DMS79 treated with DMSO at 0.1 percent for 48 hours (cell line): Measurements from ENCODE around the gene XRN2.

Experiments
- DNase-seq: peaks from one replicate; lab custom pipeline; 2025; lab: John Stamatoyannopoulos, UW

XRN2 gene

DNA sequence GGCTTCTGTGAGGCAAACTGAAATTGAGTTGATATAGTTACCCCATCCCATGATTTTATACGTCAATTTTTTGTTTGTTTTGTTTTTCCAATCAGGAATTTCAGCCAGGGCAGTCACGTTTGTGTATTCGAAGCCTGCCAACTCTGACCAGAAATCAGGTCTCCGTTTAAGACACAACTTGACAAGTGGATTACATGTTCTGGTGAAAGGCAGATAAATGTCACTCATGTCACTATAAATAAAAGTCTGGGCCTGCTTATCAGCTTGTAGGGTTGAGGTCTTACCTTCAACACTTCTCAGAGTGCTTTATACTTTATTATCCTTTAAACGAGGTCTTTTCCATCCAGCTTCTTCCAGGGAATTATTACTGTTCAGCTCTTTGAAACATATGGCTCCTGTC, 8.4 kb upstream of the XRN2 start:
- DNase-seq: no peak

DNA sequence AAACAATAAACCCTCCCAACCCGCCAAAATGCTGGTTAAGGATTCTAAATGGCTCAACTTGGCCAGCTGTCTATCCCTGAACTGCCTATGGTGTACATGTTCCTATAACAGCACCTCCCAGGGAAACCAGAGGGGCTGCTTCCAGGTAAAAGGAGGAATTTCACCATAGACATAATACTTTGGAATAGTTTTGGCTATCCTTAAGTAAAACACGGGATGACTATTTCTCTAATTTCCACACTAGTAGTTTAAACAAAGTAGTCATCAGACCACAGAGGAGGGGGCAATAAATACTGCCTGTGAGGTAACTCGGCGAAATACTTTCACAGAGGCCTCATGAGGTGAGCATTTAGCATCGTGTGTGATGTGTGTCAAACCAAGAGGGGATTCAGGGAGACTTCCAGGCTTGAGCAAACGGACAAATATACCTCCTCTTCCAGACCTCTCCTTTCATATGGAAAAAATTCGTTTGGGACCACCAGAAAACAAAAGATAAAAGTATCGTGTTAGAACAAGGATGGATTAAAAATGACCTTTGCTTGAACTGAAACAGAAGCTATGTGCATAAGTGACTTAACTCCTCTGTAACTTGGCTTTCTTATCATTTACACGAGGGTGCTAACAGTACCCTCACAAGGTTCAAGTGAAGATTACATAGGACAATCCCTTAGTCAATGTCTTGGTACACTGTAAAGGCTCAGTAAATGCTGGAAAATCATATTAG, 1.0 kb upstream of the XRN2 start:
- DNase-seq: no peak

DNA sequence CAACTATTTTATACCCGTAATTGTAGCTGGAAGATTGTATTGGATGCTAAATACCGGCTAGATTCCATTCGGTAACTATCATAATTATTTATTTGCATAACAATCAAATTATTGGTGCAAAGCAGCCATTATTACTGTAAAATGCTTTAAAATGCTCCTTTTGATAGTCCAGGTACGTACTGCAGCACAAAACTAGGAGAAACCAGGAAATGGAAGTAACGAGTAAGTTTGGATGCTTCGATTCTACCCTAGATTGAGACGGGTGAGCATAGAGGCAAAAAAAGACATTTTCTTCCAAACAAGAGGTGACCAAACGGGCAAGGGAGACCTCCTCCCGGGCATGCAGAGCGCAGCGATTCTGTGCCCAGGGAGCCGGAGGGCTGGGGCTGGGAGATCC, 469 bp upstream of the XRN2 start:
- DNase-seq: peak; percentile 28

DNA sequence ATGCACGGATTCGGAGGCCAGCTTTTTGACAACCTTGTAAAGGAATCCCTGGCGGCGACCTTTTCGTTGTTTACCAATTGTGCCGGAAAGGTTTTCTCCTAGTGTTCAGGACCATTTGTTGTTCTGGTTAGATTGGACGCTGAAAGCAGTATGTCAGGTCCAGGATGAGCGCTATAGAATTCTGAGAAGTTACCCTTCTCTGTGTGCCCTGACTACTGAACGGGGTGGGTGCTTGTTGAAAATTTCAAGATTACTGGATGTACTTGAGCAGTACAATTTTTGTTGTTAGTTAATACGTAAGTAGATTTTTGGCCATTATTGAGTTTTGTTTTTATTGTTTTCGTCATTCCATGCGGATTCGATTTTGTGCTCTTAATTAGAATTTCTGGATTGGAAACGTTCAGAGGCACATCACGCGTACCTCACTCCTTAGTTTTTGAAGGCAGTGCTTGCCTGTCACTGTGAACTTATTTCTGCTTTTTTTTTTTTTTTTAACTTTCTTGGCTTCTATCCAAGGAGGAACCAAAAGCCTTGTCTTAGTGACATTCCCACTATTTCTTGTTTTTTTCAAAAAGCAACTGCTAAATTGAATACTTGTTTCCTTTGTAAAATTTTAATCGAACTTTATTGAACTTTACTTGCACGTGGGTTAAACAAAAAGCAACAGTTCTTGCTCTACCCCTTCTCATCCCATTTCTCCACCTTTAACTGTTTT, 898 bp downstream of the XRN2 start:
- no peak for DNase-seq

DNA sequence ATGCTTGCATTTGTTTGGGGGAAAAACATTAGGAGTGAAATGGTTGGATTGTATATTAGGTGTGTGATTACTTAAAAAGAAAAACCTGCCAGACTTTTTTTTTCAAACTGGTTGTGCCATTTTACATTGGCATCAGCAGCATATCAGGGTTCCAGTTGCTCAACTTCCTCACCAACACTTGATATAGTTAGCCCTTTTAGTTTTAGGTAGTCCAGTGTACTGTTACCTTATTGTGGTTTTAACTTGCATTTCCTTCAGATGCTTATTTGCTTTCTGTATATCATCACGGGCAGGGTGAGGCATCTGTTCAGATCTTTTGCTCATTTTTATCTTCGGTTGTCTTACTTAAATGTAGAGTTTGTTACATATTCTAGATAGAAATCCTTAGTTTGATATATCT, 5.2 kb downstream of the XRN2 start:
- no peak for DNase-seq

DNA sequence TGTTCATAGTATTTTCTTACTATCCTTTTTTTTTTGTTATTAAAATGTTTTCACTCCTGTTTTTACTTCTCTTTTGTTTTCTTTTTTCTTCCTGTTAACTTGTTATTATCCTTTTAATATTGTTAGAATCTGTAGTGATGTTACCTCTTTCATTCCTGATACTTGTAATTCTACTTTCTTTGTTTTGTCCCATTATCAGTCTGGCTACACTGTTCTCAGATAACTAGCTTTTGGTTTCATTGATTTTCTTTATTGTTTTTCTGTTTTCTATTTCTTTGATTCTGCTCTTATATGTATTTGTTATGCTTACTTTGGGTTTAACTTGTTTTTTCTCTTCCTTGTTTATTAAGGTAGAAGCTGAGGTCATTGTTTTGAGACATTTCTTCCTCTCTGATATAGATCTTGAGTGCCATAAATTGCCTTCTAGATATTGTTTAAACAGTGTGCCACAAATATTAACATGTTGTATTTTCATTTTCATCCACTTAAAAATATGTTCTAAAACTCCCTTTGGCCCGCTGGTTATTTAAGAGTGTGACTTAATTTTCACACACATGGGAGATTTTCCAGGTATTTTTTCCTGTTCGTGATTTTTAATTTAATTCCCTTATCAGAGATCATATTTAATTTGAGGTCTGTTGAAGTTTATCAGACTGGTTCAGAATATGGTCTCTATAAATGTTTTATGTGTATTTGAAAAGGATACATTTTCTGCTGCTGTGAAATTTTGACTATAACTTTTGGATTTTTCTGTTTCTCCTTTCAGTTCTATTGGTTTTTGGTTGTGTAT, 6.7 kb downstream of the XRN2 start:
- DNase-seq: no peak

DNA sequence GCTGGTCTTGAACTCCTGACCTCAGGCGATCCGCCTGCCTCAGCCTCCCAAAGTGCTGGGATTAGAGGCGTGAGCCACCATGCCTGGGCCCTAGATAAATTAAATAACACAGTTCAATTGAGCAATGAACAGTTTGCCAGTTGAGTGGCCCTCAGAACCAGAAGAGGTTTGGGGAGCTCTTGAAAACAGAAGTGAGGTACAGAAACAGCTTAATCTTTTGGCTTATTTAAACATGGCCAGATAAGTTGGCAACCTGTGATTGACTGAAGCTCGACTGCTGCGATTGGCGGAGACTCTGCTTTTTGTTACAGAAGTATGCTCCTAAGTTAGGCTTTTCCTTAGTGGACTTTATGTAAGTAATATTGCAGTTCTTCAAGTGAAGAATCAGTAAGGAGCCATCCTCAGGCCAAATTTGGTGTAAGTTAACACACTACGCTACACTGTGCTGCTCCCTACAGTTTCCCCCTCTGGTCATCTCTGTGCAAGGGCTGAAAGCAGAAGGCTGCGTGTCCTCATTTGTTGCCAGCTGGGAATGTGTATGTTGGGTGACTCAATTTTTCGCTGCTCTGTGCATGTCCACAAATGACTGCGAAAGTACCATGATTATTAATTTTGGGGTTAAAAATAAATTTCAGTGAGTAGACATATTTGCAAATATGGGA, 9.8 kb downstream of the XRN2 start:
- no peak for DNase-seq

DNA sequence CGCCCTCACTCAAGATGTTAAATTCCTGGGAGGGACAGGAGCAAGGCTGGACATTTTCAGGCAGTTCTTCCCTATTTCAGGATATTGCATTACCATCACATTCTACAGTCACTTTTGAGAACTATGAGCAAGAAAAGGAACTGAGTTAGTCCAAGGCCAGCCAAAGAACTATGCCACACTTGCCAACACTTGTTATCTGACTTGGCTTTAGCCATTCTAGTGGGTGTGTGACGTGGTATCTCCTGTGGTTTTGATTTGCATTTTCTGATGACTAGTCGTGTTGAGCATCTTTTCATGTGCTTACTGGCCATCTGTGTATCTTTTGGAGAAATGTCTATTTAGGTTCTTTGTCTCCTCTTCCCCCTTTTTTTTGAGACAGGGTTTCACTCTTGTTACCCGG, 12.0 kb downstream of the XRN2 start:
- DNase-seq: no peak

DNA sequence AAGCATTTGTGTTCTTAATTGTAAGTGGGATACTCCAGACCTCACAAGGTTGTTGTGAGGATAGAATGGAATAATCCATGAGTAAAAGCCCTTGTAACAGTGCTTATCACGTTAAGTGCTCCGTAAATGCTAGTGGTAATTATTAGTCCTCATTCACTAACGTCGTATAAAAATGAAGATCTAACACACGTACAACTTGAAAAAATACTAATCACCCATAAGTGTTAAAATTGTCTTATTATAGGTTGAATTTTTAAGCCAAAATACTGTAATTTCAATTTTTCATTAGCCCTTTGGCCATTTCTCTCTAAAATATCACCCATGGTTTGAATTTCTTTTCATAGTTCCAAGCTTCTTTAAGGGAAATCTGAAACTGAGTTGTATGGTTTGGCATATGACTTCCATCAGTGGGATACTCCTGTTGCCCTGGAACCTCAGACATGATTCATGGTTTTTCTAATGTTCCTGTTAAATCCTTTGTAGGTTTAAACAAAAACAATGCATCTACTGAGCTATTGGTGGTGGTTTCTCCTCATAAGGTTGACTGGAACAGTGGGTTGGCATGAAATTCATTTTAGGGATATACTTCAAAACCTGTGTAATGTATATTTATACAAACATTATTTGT, 19.1 kb downstream of the XRN2 start:
- peak; percentile 48 for DNase-seq

DNA sequence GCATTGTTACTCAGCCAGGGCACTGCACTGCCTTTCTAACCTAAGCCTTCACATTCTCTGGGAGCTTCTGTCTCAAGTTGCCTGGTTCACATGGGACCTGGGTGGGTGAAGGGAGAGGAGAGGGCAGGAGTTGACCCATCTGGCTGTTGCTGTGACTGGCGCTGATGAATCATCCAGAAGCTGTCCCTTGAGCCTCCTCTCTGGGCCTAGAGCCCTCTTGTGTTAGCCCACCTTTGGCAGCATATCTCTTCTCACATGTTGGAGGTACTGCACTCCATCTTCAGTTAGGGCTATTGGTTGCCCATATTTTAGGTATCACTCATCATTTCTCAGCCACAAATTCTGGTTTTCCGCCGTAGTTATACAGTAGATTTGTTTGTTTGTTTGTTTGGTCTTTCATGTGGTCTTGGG, 19.8 kb downstream of the XRN2 start:
- no peak for DNase-seq

DNA sequence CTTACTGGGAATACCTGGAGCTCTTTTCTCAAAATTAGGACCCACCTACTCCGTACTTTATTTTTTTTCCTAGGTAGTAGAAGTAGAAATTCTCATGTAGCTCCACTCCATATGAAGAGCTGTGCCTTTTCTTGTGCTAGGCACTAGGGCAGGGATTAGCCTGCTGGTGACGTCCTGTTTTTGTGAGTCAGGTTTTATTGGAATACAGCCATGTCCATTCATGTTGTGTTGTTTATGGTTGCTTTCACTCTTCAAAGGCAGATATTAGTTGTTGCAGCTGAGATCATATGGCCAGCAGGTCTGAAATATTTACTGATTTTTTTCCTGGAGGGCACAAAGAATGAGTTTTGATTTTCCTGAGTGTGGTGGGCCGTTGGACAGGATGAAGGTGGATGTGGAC, 20.5 kb downstream of the XRN2 start:
- DNase-seq: no peak

DNA sequence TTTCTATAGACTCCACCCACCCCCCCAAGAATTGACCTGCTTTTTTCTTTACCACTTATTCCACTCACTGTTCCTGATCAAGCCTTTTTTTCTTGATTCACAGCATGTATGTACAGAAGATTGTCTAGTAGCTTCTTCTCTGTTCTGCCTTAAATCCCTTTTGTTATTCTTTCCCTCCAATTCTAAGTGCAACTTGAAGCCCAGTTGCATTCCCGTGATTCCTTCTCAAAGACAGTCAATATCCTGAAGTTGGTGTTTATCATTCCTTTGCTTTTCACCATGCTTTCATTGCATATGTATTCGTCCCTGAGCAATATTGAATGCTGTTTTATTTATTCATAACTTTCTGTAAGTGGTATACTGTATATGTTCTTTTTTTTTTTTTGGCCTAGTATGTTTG, 21.0 kb downstream of the XRN2 start:
- no peak for DNase-seq

DNA sequence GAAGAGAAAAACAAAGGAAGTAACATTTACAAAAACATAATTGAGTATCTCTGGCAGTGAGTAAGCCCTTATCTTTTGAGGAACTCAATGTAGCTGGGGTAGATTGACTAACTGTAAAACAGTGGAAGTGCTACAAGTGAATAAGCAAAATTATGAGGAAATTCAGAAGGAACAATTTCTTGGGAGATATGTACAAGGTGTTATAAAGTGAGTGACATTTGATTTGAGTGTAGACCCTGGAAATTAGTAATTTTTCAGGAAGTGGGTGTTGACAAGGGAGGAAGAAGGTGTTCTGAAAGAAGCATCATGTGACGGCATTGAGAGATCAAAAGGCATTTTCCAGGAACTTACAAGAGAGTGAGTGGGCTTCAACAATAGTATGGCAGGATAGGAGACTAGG, 22.2 kb downstream of the XRN2 start:
- no peak for DNase-seq

DNA sequence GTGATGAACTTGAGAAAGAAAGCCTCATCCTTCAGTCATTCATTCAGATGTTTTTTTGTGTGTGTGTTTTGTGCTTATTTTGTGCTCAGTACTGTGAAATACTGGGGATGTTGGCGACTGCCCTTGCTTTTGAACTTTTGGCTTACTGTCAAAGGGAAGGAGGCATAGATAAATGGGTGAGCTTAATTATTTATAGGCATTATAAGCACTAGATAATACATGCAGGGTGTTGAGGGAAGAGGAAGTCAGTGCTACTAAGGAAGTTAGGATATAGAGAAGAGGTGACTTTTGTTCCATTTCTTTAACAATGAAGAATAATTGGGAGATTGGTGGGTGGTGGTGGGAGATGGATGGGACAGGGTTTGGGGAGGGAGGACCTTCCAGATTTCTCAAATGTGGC, 23.6 kb downstream of the XRN2 start:
- no peak for DNase-seq

DNA sequence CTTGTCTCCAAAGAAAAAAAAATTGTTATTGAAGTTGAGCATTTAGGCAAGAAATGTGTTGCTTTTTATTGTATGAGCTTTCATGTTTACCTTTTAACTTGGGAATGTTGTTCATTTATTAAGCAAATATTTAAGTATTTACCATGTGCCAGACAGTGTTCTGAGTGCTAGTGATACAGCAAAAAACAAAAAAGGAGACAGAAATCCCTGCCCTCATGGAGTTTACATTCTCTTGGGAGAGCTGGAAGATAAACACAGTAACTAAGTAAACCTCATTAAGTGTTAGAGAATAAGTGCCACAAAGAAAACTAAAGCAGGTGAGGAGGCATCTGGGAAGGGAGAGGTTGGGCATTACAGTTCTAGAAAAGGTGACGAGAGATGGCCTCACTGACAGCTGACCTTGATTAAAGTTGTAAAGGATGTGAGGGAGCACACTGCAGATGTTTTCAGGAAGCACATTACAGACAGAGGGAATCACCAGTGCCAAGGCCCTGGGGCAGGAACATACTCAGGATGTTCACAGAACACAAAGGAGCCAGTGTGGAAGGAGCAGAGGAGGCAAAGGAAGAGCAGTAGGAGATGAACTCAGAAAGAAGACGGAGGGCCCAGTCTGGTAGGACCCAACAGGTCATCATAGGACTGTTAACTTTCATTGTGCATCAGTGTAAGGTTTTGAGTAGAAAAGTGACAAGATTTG, 33.5 kb downstream of the XRN2 start:
- no peak for DNase-seq

DNA sequence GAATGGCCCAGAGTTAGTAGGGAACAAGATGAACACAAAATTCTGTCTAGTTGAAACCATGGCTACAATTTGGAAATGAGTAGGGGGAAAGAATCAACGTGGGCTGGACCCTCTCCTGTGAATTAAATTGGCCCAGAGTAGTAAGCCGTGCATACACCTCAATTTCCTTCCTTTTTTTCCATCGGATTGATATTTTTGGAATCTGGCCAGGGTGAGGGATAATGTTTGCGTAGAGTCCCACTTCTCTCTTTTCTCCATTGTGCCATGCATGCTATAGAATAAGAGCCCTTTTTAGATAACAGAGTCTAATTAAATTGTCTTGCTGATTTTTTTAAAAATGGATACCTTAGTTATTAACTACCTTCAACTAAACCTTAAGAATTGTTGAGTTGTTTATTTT, 35.2 kb downstream of the XRN2 start:
- DNase-seq: no peak

DNA sequence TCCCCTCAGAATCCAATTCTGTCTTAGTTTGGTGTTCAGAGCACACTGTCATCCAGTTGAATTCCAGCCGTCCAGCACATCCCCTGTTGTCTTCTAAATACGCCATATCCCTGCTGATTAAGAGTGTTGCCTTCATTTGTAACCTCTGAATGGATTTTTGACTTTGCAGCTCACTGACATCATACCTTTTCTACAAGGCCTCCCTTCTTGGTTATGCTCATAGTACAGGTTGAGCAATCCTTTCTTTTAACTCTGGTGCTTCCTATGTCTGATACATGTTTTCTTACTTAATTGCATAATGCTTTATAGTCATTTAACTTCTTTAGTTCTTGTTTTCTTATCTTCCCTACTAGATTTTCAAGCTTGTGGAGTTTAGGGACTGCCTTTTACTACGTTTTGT, 36.4 kb downstream of the XRN2 start:
- DNase-seq: no peak

DNA sequence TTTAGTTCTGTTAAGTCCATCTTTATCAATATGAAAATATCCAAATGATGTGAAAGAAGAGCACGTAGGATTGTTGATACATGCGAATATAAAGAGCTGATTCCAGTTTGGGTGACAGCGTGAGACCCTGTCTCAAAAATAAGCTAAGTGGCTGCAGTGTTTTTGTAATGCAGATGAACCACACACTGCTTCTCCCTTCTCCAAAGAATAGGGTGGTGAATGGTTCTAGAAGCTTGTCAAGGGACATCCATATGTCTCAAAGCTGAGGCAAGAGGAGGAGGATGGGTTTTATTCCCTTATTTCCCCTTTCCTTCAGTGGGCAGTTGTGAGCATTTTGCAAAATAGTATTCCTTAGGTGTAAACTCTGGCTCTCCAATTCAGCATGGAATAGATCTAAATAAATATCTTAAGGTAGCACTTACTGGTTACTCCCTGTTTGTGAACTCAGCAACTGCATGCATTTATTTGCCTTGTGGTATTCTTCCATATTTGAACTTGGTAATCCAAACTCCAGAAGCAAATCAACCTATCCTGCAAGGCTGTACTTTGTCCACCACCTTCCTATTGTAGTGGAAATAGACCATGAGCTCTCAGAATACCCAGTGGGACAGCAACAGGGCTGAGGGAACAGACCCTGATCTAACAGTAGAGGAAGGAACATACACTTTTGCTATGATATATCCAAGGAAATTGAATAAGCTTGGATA, 38.0 kb downstream of the XRN2 start:
- no peak for DNase-seq

DNA sequence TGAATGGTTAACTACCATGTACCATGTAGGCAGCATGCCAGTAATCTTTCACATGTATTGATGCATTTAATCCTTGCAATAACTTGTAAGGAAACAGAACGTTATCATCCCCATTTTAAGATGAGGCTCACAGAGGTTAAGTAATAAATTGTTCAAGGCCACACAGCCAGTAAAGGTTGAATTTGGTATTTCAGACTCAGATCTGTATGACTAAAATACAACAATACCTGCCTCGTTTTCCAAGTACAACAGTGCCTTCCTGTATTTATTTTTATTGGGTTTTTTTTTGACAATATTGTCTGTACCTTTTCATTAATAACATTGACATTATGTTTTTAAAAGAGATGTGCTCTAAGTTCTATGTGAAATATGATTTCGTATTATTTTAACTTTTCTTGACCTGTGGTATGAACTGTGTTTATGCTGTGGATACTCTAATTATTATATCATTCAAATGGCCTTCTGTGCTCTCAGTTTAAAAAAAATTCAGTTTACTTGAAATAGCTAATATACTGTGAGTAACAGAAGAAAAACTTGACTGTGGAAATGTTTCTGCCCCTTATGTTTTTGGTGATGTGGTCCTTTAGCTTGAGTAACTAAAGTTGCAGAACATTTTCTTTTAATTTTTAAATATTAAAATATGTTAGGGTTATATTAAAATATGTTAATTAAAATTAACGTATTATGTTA, 39.7 kb downstream of the XRN2 start:
- DNase-seq: no peak

DNA sequence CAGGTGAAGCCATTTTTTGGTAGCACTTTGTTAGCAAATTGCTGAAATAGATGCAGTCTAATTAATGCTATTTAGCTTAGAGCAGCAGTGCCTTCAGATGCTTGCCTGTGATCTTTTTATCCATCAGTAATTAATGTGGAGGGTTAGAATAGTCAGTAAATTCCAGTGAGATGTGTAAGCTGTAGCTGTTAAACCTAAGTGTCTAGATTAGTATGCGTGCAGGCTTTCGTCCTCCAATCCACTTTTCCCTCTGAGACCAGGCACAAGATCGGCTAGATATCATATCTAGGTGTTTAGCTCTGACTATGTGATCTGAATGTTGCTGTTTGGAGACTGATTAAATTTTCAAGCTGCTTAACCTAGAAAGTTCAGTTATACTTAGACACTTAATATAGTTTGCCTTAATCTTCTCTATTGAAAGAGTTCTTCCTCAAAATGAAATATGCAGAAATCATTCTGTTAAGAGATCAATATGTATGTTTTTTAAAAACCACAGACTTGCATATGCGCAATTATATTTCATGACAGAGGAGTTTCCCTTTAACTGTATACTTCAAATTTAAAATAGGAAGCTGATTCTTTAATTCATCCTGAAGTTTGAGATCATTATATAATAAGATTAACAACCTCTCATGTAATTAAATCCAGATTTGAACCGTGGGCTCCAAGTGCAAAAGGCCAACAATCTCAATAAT, 41.2 kb downstream of the XRN2 start:
- DNase-seq: no peak
